ENCODE measurements around the gene PI4KA. TPM values are rescaled to one million over a fixed set of nuclear protein-coding genes. Genes with fewer than 3 reads are reported as not detected.

PI4KA gene
- total RNA-seq, 1 donor from 2014 or later = 113 TPM

GRCh38 chr22:20782596-20783299 is 75.9 kb downstream of the PI4KA start:
- no peak for DNase-seq
- H3K27ac ChIP-seq = no peak overlapping the region
- intact Hi-C loops (cut with DNase I) = no loop called here
- no peak overlapping the region for H3K4me3 ChIP-seq
- H3K36me3 ChIP-seq = peaks cover 35% of the 10 kb centered on the region
- H3K9me3 ChIP-seq = no peaks in the 10 kb centered on the region
- no peak for TF ChIP-seq CTCF (IDR thresholded peaks at IDR 0.05)
- H3K27me3 ChIP-seq = no peaks in the 10 kb centered on the region
- ATAC-seq = no peak
- peaks cover 21% of the 10 kb centered on the region for H3K4me1 ChIP-seq

GRCh38 chr22:20782083-20782482 is 76.5 kb downstream of the PI4KA start:
- Histone ChIP-seq H3K36me3 (peaks cover 28% of the 10 kb centered on the region), H3K4me1 (peaks cover 25% of the 10 kb centered on the region), H3K9me3 (no peaks in the 10 kb centered on the region), H3K4me3 (no peak overlapping the region), H3K27ac (no peak overlapping the region), H3K27me3 (no peaks in the 10 kb centered on the region)
- DNase-seq (no peak), ATAC-seq (no peak)
- intact Hi-C loops (cut with DNase I) = no loop called here
- no peak for TF ChIP-seq CTCF (IDR thresholded peaks at IDR 0.05)

DNA sequence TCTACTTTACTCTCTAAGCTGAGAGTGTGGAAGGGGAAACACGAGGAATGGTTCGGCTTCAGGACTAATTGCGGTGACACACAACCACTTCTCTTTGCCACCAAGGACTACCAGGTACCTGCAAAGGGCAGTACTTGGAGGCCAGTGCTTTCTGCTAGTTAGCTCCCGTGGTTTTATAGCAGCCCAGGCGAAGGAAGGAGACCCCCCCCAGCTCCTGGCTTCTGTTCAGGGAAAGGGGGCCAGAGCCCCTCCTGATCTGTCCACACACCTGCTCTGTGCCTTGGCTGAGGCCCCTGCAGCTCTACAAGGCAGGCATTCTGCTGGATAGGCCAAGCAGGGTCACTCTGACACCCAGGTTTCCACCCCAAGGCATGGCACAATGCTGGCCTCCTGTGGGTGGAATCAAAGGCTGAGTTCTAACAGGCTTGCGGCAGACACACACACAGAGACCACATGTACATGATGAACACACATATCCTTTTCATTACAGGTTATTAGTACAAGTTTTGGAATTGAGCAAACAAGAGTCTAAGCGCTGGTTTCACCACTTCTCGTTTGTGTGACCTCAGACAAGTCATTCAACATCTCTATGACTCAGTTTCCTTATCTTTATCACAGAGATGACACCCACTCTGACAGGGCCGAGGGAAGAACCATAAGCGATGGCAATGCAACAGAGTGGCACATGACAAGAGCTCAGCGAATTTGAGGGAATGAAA is 77.2 kb downstream of the PI4KA start:
- TF ChIP-seq CTCF (IDR thresholded peaks at IDR 0.05) = no peak
- Histone ChIP-seq H3K9me3 (no peaks in the 10 kb centered on the region), H3K27me3 (no peaks in the 10 kb centered on the region), H3K27ac (no peak overlapping the region), H3K4me3 (no peak overlapping the region), H3K4me1 (peaks cover 25% of the 10 kb centered on the region), H3K36me3 (peaks cover 25% of the 10 kb centered on the region)
- intact Hi-C loops (cut with DNase I) = no loop called here
- peak; percentile 51 for ATAC-seq
- no peak for DNase-seq

DNA sequence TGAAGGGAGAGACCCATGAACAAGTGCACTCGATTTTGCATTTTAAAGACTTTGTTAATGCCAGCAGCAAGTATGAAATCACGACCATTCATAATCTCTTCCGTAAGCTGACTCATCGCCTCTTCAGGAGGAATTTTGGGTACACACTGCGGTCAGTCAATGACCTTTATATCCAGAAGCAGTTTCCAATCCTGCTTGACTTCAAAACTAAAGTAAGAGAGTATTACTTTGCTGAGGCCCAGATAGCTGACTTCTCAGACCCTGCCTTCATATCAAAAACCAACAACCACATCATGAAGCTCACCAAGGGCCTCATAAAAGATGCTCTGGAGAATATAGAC is 78.8 kb downstream of the PI4KA start:
- intact Hi-C loops (cut with DNase I) = no loop called here
- no peak for DNase-seq
- Histone ChIP-seq H3K27me3 (no peaks in the 10 kb centered on the region), H3K36me3 (peaks cover 38% of the 10 kb centered on the region), H3K27ac (no peak overlapping the region), H3K4me1 (peaks cover 25% of the 10 kb centered on the region), H3K4me3 (no peak overlapping the region), H3K9me3 (no peaks in the 10 kb centered on the region)
- TF ChIP-seq CTCF (IDR thresholded peaks at IDR 0.05) = no peak
- ATAC-seq = no peak

- Histone ChIP-seq H3K36me3 (peaks cover 38% of the 10 kb centered on the region), H3K4me1 (peaks cover 22% of the 10 kb centered on the region), H3K27me3 (no peaks in the 10 kb centered on the region), H3K9me3 (no peaks in the 10 kb centered on the region), H3K4me3 (no peak overlapping the region), H3K27ac (no peak overlapping the region)
- intact Hi-C loops (cut with DNase I) = no loop called here
- no peak for TF ChIP-seq CTCF (IDR thresholded peaks at IDR 0.05)
- DNase-seq (no peak), ATAC-seq (no peak)
Observed at GRCh38 chr22:20779014-20779817, 79.4 kb downstream of the PI4KA start.
